OCI-LY7 (cell line): ENCODE results near the gene ATP5F1B. TPM values are rescaled to one million over a fixed set of nuclear protein-coding genes. Genes with fewer than 3 reads are reported as not detected.

Source experiments
- BruUV-seq: library from RNA; stranded (reverse); fragments of 400-500 nt; replicated peaks from 2 replicates; lab custom pipeline; 2021; lab: Mats Ljungman, UMichigan
- CTCF ChIA-PET: fragments of 300-600 bp; sonication (Branson Sonifier 250); formaldehyde crosslinking; loops from one replicate; lab custom pipeline; 2022; ENCODE audit warnings: antibody characterized with exemption; ENCODE audit not compliant: unreplicated experiment; lab: Charles Lee
- POLR2A ChIA-PET: fragments of 300-600 bp; sonication (Branson Sonifier 250); formaldehyde crosslinking; loops from one replicate; lab custom pipeline; 2022; ENCODE audit warnings: antibody characterized with exemption; lab: Charles Lee
- DNase-seq: peaks from one replicate; pipeline ENCODE4 v3.0.0-alpha.2; 2015; ENCODE audit warnings: low spot score
- H2AFZ ChIP-seq: fragments of 200-600 bp; sonication (generic), shearing (Covaris generic); 2 replicates; pipeline ENCODE4 v1.6.1; 2014; ENCODE audit warnings: mild to moderate bottlenecking, antibody characterized with exemption, low read length, moderate library complexity
- H3K27ac ChIP-seq: fragments of 200-600 bp; sonication (generic); 2 replicates; pipeline ENCODE4 v1.5.1; 2014; ENCODE audit warnings: mixed run types, low read depth, mild to moderate bottlenecking, moderate library complexity, low read length, inconsistent platforms; ENCODE audit not compliant: poor library complexity, severe bottlenecking
- H3K36me3 ChIP-seq: fragments of 200-600 bp; sonication (generic); 2 replicates; pipeline ENCODE4 v1.6.1; 2014; ENCODE audit warnings: mild to moderate bottlenecking, antibody characterized with exemption, low read length, moderate library complexity, mixed read lengths; ENCODE audit not compliant: insufficient read depth
- H3K4me1 ChIP-seq: fragments of 200-600 bp; sonication (generic); 2 replicates; pipeline ENCODE4 v1.5.1; 2014; ENCODE audit warnings: mild to moderate bottlenecking, low read length; ENCODE audit not compliant: insufficient read depth, poor library complexity, severe bottlenecking
- H3K4me2 ChIP-seq: fragments of 200-600 bp; sonication (generic); 2 replicates; pipeline ENCODE4 v1.6.1; 2014; ENCODE audit warnings: mild to moderate bottlenecking, low read length
- H3K4me3 ChIP-seq: fragments of 200-600 bp; sonication (generic); 2 replicates; pipeline ENCODE4 v1.5.1; 2014; ENCODE audit warnings: mild to moderate bottlenecking, low read depth, low read length; ENCODE audit not compliant: poor library complexity, severe bottlenecking
- H3K79me2 ChIP-seq: fragments of 200-600 bp; sonication (generic); 2 replicates; pipeline ENCODE4 v1.6.1; 2016; ENCODE audit warnings: low read depth, mild to moderate bottlenecking, low read length, moderate library complexity, mixed read lengths; ENCODE audit not compliant: insufficient read depth
- H3K9me2 ChIP-seq: fragments of 200-600 bp; sonication (generic); 2 replicates; pipeline ENCODE4 v1.6.1; 2016; ENCODE audit warnings: mild to moderate bottlenecking, low read length, mixed read lengths; ENCODE audit not compliant: insufficient read depth
- H3K9me3 ChIP-seq: fragments of 200-600 bp; sonication (generic); 2 replicates; pipeline ENCODE4 v1.6.1; 2014; ENCODE audit warnings: mild to moderate bottlenecking, mixed run types, low read length, mixed read lengths
- H4K20me1 ChIP-seq: fragments of 200-600 bp; sonication (generic); 2 replicates; pipeline ENCODE4 v1.6.1; 2014; ENCODE audit warnings: mild to moderate bottlenecking, antibody characterized with exemption, low read length, moderate library complexity, mixed read lengths; ENCODE audit not compliant: insufficient read depth
- EZH2phosphoT487 ChIP-seq: fragments of 200-600 bp; sonication (generic); IDR thresholded peaks from 2 replicates; pipeline ENCODE4 v1.6.1; 2018; ENCODE audit warnings: low read depth, borderline replicate concordance, mild to moderate bottlenecking, mixed run types, antibody characterized with exemption, low read length, moderate library complexity, mixed read lengths
- intact Hi-C: fragments of 100-400 bp; cut with micrococcal nuclease; formaldehyde crosslinking; loops from one replicate; pipeline ENCODE4 v1.10.0; 2022; ENCODE audit not compliant: unreplicated experiment
- total RNA-seq, 2 experiments: library from RNA; depleted of rRNA in 1 of 2; stranded (reverse); fragments of >200 nt in 1 of 2; shearing (Covaris generic) in 1 of 2; gene quantifications; 2 replicates each; pipeline ENCODE4 v1.2.3, GENCODE V29; 2014 to 2022
- TF ChIP-seq, protein P1 (sequence below): fragments of 200-600 bp; sonication (generic); conservative IDR thresholded peaks from 2 replicates; pipeline ENCODE4 v1.5.1; 2014; ENCODE audit warnings: mild to moderate bottlenecking, antibody characterized with exemption, low read length, moderate library complexity, mixed read lengths

The ATP5F1B gene
- total RNA-seq, 2 experiments from 2014 or later, result 385 to 732 TPM

DNA sequence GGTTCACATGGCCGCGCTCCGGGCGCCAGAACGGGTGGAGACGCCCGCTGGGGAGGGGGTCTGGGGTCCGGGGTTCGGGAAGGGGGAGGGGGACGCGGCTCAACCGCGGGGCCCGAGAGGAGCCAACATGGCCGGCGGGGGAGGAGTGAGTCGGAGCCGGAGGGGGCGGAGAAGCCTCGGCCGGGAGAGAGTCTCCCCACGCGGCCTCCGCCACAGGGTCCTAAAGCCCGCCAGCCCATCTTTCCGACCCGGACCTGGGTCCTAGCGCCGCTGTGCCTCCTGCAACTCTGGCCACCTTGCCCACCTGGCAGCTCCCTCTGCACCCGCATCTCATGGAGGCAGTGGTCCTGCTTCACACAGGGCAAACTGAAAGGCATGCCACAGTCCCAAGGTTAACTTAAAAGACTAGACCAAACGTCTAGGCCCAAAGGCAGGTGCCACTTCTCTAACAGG lies 15.6 kb downstream of the ATP5F1B start, which contains the start of gene BAZ2A:
Gene BAZ2A, minus strand, starts transcription at position 147 of the 453 bp plus-strand sequence. CDS start 12,796 bp downstream, outside the sequence.
- BruUV-seq, result no TSS peak

GRCh38 chr12:56629459-56630179 lies 16.2 kb downstream of the ATP5F1B start:
- peak overlapping the region; percentile 99 for H3K4me3 ChIP-seq
- H3K9me3 ChIP-seq, result no peaks in the 10 kb centered on the region
- POLR2A ChIA-PET, result interaction anchor here (0.6 to 2.0 kb wide), 5 partner anchors 13 to 620 kb away, joined by 3 to 6 read pairs (median 5); partner anchors contain the start of gene PTGES3
- peaks cover 6% of the 10 kb centered on the region; the same call in 1 of the 2 replicates for H4K20me1 ChIP-seq
- peaks cover 92% of the 10 kb centered on the region for H3K79me2 ChIP-seq
- CTCF ChIA-PET, result interaction anchor here (0.6 kb wide), 1 partner anchor 375 kb away, joined by 5 read pairs; no protein-coding TSS in a partner anchor
- peaks cover 61% of the 10 kb centered on the region for H3K4me1 ChIP-seq
- peak; percentile 31 for DNase-seq
- no TSS peak for BruUV-seq
- H3K9me2 ChIP-seq, result no peaks in the 10 kb centered on the region
- H3K4me2 ChIP-seq, result peak overlapping the region; percentile 73
- intact Hi-C loops, result loop anchor here (10.0 kb wide), 1 partner anchor 515 kb away; the partner anchor contains the start of genes RPL41 and ZC3H10
- no peak for TF ChIP-seq EZH2phosphoT487
- TF ChIP-seq, protein P1, sequence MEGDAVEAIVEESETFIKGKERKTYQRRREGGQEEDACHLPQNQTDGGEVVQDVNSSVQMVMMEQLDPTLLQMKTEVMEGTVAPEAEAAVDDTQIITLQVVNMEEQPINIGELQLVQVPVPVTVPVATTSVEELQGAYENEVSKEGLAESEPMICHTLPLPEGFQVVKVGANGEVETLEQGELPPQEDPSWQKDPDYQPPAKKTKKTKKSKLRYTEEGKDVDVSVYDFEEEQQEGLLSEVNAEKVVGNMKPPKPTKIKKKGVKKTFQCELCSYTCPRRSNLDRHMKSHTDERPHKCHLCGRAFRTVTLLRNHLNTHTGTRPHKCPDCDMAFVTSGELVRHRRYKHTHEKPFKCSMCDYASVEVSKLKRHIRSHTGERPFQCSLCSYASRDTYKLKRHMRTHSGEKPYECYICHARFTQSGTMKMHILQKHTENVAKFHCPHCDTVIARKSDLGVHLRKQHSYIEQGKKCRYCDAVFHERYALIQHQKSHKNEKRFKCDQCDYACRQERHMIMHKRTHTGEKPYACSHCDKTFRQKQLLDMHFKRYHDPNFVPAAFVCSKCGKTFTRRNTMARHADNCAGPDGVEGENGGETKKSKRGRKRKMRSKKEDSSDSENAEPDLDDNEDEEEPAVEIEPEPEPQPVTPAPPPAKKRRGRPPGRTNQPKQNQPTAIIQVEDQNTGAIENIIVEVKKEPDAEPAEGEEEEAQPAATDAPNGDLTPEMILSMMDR, result no peak
- peak overlapping the region; percentile 63; the same call in 1 of the 2 replicates for H2AFZ ChIP-seq
- H3K27ac ChIP-seq, result peak overlapping the region; percentile 77
- peaks cover 28% of the 10 kb centered on the region for H3K36me3 ChIP-seq

More for the DNA sequence above, 15.6 kb downstream of the ATP5F1B start, which contains the start of gene BAZ2A:
- Histone ChIP-seq H3K9me2 (no peaks in the 10 kb centered on the region), H3K36me3 (peaks cover 22% of the 10 kb centered on the region), H3K4me1 (peaks cover 61% of the 10 kb centered on the region), H3K9me3 (no peaks in the 10 kb centered on the region), H3K4me3 (peak within 1 kb of the TSS; percentile 99), H2AFZ (peak within 1 kb of the TSS; percentile 63; the same call in 1 of the 2 replicates), H4K20me1 (peaks cover 6% of the 10 kb centered on the region; the same call in 1 of the 2 replicates), H3K79me2 (peaks cover 90% of the 10 kb centered on the region), H3K4me2 (peak within 1 kb of the TSS; percentile 73), H3K27ac (peak within 1 kb of the TSS; percentile 92)
- ChIA-PET POLR2A (interaction anchor here (1.3 kb wide), 1 partner anchor 16 kb away, joined by 5 read pairs; no protein-coding TSS in a partner anchor), CTCF (interaction anchor here (0.6 kb wide), 1 partner anchor 376 kb away, joined by 5 read pairs; no protein-coding TSS in a partner anchor)
- TF ChIP-seq, protein P1, result no peak
- TF ChIP-seq EZH2phosphoT487, result no peak
- peak; percentile 89 for DNase-seq
- intact Hi-C loops, result loop anchor here (10.0 kb wide), 1 partner anchor 515 kb away; the partner anchor contains the start of genes RPL41 and ZC3H10
